Fibroblast of the aortic adventitia (primary cell): ENCODE data around the gene YJU2. TPM values are rescaled to one million over a fixed set of nuclear protein-coding genes. Genes with fewer than 3 reads are reported as not detected.

Experiments used
- DNase-seq: peaks from one replicate; pipeline ENCODE4 v3.0.0-alpha.2; 2010; ENCODE audit warnings: low read depth
- H3K4me3 ChIP-seq: 2 replicates; pipeline ENCODE4 v1.5.1; 2011; ENCODE audit warnings: low read depth, mild to moderate bottlenecking, control low read depth, low read length, moderate library complexity
- total RNA-seq: library from RNA; depleted of rRNA; stranded (reverse); fragments of >200 nt; gene quantifications from 2 replicates; pipeline ENCODE4 v1.2.3, GENCODE V29; 2012; ENCODE audit warnings: low replicate concordance
- TF ChIP-seq, protein P1 (sequence below): IDR thresholded peaks from 2 replicates; pipeline ENCODE4 v1.5.1; 2011; ENCODE audit warnings: mild to moderate bottlenecking, low read length, control low read depth, inconsistent platforms; ENCODE audit not compliant: insufficient read depth

Gene YJU2
- total RNA-seq, 1 donor: 17.2 TPM

DNA sequence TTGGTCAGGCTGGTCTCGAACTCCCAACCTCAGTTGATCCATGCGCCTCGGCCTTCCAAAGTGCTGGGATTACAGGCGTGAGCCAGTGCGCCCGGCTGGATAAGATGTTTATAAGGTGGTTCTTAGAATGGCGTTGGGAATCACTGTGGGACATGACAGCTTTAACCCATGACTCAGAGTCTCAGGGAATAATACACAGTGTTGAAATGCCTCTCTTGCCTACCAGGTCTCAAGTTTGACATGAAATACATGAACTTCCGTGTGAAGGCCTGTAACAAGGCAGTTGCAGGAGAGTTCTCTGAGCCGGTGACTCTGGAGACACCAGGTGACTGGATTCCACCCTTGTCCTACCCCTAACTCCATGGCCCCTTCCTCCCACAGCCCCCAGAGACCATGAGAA, 70.1 kb downstream of the YJU2 start:
- TF ChIP-seq, protein P1, sequence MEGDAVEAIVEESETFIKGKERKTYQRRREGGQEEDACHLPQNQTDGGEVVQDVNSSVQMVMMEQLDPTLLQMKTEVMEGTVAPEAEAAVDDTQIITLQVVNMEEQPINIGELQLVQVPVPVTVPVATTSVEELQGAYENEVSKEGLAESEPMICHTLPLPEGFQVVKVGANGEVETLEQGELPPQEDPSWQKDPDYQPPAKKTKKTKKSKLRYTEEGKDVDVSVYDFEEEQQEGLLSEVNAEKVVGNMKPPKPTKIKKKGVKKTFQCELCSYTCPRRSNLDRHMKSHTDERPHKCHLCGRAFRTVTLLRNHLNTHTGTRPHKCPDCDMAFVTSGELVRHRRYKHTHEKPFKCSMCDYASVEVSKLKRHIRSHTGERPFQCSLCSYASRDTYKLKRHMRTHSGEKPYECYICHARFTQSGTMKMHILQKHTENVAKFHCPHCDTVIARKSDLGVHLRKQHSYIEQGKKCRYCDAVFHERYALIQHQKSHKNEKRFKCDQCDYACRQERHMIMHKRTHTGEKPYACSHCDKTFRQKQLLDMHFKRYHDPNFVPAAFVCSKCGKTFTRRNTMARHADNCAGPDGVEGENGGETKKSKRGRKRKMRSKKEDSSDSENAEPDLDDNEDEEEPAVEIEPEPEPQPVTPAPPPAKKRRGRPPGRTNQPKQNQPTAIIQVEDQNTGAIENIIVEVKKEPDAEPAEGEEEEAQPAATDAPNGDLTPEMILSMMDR: no peak
- H3K4me3 ChIP-seq: no peak overlapping the region
- DNase-seq: no peak

DNA sequence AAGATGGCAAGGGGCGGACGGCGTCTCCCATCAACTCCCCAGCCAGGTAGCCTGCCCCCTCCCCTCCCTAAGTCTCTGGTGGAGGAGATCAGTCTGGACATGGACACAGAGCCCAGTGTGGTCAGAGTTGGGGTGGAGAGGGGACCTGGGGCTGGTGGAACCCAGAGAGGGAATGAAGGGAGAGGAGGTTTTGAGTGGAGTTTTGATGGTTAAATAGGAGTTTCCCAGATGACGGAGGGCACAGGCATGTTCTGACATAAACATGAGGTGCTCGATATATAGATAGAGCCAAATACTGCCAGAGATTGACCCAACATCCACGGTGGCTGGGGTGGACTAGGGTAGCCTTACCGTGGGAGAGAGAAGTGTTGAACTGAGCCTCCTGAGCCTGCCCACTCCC, 71.6 kb downstream of the YJU2 start:
- no peak overlapping the region for H3K4me3 ChIP-seq
- DNase-seq: no peak
- TF ChIP-seq, protein P1: no peak

Other genes with a start within 250 kb of the YJU2 start
- gene PIAS4, start 239.3 kb upstream of the YJU2 start, total RNA-seq: 21.5 and 23.8 TPM in 2 replicates
- 23.5 and 31.6 TPM in 2 replicates for gene ZBTB7A, start 180.2 kb upstream of the YJU2 start, total RNA-seq
- 177 and 215 TPM in 2 replicates for gene MAP2K2, start 123.0 kb upstream of the YJU2 start, total RNA-seq
- not detected in 2 replicates for gene CREB3L3, start 93.4 kb upstream of the YJU2 start, total RNA-seq
- gene SIRT6, start 64.5 kb upstream of the YJU2 start, total RNA-seq: 12.6 and 14.7 TPM in 2 replicates
- gene ANKRD24, start 64.4 kb upstream of the YJU2 start, total RNA-seq: 0.99 and 5.1 TPM in 2 replicates
- 0.33 TPM in 1 of 2 replicates, not detected in the other for gene EBI3, start 17.6 kb upstream of the YJU2 start, total RNA-seq
- not detected in 2 replicates for gene SHD, start 32.2 kb downstream of the YJU2 start, total RNA-seq
- not detected in 2 replicates for gene TMIGD2, start 55.3 kb downstream of the YJU2 start, total RNA-seq
- gene FSD1, start 57.5 kb downstream of the YJU2 start, total RNA-seq: 6.3 and 7.5 TPM in 2 replicates
- 1.2 and 7.5 TPM in 2 replicates for gene STAP2, start 91.7 kb downstream of the YJU2 start, total RNA-seq
- 5.4 and 13.2 TPM in 2 replicates for gene MPND, start 96.5 kb downstream of the YJU2 start, total RNA-seq
- 49.1 and 97.2 TPM in 2 replicates for gene SH3GL1, start 153.5 kb downstream of the YJU2 start, total RNA-seq
- 8.6 and 25.8 TPM in 2 replicates for gene CHAF1A, start 155.6 kb downstream of the YJU2 start, total RNA-seq
- gene UBXN6, start 210.7 kb downstream of the YJU2 start, total RNA-seq: 87.9 and 126 TPM in 2 replicates
- 41.0 and 69.4 TPM in 2 replicates for gene HDGFL2, start 225.2 kb downstream of the YJU2 start, total RNA-seq